CD4-positive, CD25-positive, alpha-beta regulatory T cell (primary cell): ENCODE data around the gene CHRM3. TPM values are rescaled to one million over a fixed set of nuclear protein-coding genes. Genes with fewer than 3 reads are reported as not detected.

Experiments
- ATAC-seq, 2 donors: fragments of 150-1000 bp; cut with Tn5 transposase; one replicate each; pipeline ENCODE4 v1.10.0; 2021; ENCODE audit warnings: low read depth in 2 of 2, moderate number of reproducible peaks in 2 of 2, moderate library complexity in 1 of 2
- DNase-seq, 3 donors: peaks; one replicate each; pipeline versions ENCODE4 v3.0.0 to v3.0.0-alpha.2; 2012 to 2022; ENCODE audit warnings: mixed read lengths in 1 of 3
- H3K27ac ChIP-seq: one replicate; pipeline ENCODE4 v1.7.0; 2013; ENCODE audit warnings: mild to moderate bottlenecking, low read length; ENCODE audit not compliant: insufficient read depth, poor library complexity, severe bottlenecking
- H3K27me3 ChIP-seq: one replicate; pipeline ENCODE4 v1.7.0; 2013; ENCODE audit warnings: low read length; ENCODE audit not compliant: control insufficient read depth, insufficient read depth
- H3K36me3 ChIP-seq: one replicate; pipeline ENCODE4 v1.7.0; 2013; ENCODE audit warnings: mild to moderate bottlenecking, low read length, moderate library complexity; ENCODE audit not compliant: control insufficient read depth, insufficient read depth
- H3K4me1 ChIP-seq: 2 replicates; pipeline ENCODE4 v1.7.0; 2013; ENCODE audit warnings: mild to moderate bottlenecking, low read length; ENCODE audit not compliant: insufficient read depth, control insufficient read depth, poor library complexity, severe bottlenecking
- H3K4me3 ChIP-seq: one replicate; pipeline ENCODE4 v1.7.0; 2013; ENCODE audit warnings: low read depth, mild to moderate bottlenecking, low read length, moderate library complexity
- H3K9me3 ChIP-seq, 2 experiments: 1 replicate in 1 of 2; 2 replicates in 1 of 2; pipeline ENCODE4 v1.7.0; 2013; ENCODE audit warnings: low read length in 2 of 2, mild to moderate bottlenecking in 1 of 2, moderate library complexity in 1 of 2; ENCODE audit not compliant: control insufficient read depth in 2 of 2
- H3K27ac Mint-ChIP-seq, 3 donors: one replicate each; pipeline ENCODE4 v1.8.0; 2020 to 2022; ENCODE audit warnings: mild to moderate bottlenecking in 3 of 3, mixed read lengths in 3 of 3, moderate library complexity in 2 of 3
- H3K27me3 Mint-ChIP-seq: one replicate; pipeline ENCODE4 v1.8.0; 2022; ENCODE audit warnings: mild to moderate bottlenecking, mixed read lengths
- H3K36me3 Mint-ChIP-seq: one replicate; pipeline ENCODE4 v1.8.0; 2020; ENCODE audit warnings: mixed read lengths
- H3K4me1 Mint-ChIP-seq, 4 donors: one replicate each; pipeline ENCODE4 v1.8.0; 2020 to 2022; ENCODE audit warnings: mixed read lengths in 4 of 4, mild to moderate bottlenecking in 1 of 4
- H3K4me3 Mint-ChIP-seq, 4 donors: one replicate each; pipeline ENCODE4 v1.8.0; 2020 to 2022; ENCODE audit warnings: mild to moderate bottlenecking in 4 of 4, mixed read lengths in 4 of 4, moderate library complexity in 3 of 4
- H3K9me3 Mint-ChIP-seq, 7 donors: one replicate each; pipeline ENCODE4 v1.8.0; 2020 to 2022; ENCODE audit warnings: mixed read lengths in 7 of 7, mild to moderate bottlenecking in 3 of 7, moderate library complexity in 2 of 7
- polyA plus RNA-seq, 4 donors: library from polyadenylated mRNA; unstranded; fragments of 300-500 nt; fragmentation: Illumina TruSeq; gene quantifications; one replicate each; pipeline ENCODE4 v1.2.3, GENCODE V29; 2021
- total RNA-seq: library from RNA; stranded (reverse); gene quantifications from one replicate; pipeline ENCODE4 v1.2.3, GENCODE V29; 2022

Gene CHRM3
- total RNA-seq = 1.3 TPM
- 1 to 10 TPM in 1 of 4 donors, under 1 TPM in 3; 0.13 to 1.1 (median 0.33) TPM for polyA plus RNA-seq

DNA sequence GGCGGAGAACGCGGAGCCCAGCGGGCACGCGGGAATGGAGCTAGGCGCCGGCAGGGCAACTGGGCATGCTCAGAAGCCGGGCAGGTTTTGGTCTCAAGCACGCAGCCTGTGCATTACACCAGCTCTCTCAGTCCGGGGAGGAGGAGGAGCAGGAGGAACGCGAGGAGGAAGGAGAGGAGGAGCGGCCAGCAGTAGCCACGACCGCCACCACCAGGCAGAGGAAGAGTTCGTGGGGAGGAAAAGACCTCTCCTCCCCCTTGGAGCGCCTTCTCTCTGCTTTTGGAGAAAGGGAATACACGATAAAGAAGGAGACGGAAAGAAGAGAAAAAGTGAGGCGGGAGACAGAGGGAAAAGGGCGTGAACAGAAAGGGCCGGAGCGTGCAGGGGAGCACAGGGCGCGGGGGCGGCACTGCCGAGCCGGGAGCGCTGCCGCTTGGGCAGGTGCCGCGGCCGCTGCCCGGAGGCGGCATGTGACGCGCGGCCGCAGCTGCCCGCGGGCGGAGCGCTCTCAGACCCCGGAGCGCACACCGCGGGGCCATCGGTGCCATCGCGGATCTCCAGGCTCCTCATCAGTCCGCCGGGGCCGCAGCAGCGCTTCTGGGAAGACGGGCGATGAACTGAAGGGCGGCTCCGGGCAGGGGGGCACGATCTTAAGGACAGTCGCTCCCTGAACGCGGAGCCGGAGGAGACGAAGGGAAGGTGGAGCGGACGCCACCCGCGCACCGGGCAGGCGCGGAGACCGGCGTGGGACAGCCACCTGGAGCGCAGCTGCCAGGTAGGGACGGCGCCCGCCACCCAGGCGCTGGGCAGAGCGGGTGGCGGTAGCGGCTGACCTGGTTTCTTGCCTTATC is at the start of gene CHRM3:
Gene CHRM3 (plus strand): TSS at position 116 of the 851 bp plus-strand sequence. CDS start 520,884 bp downstream, outside the sequence.
- peaks cover 21% of the 10 kb centered on the region for H3K27me3 ChIP-seq
- H3K4me3 Mint-ChIP-seq = peak within 1 kb of the TSS; percentile 14 to 77 (median 72)
- ATAC-seq (peak in 1 of 2 donors; percentile 8), DNase-seq (no peak)
- H3K4me3 ChIP-seq = no peak within 1 kb of the TSS
- H3K4me1 Mint-ChIP-seq = peaks cover 0 to 23% (median 7%) of the 10 kb centered on the region in 4 donors
- peaks cover 53% of the 10 kb centered on the region for H3K27me3 Mint-ChIP-seq
- H3K4me1 ChIP-seq = peaks cover 6% of the 10 kb centered on the region
- H3K36me3 ChIP-seq = no peaks in the 10 kb centered on the region
- H3K36me3 Mint-ChIP-seq = no peaks in the 10 kb centered on the region
- H3K9me3 Mint-ChIP-seq = peaks cover 0 to 2% (median 0%) of the 10 kb centered on the region in 7 donors
- H3K27ac ChIP-seq = no peak within 1 kb of the TSS
- no peaks in the 10 kb centered on the region for H3K9me3 ChIP-seq
- no peak within 1 kb of the TSS for H3K27ac Mint-ChIP-seq

DNA sequence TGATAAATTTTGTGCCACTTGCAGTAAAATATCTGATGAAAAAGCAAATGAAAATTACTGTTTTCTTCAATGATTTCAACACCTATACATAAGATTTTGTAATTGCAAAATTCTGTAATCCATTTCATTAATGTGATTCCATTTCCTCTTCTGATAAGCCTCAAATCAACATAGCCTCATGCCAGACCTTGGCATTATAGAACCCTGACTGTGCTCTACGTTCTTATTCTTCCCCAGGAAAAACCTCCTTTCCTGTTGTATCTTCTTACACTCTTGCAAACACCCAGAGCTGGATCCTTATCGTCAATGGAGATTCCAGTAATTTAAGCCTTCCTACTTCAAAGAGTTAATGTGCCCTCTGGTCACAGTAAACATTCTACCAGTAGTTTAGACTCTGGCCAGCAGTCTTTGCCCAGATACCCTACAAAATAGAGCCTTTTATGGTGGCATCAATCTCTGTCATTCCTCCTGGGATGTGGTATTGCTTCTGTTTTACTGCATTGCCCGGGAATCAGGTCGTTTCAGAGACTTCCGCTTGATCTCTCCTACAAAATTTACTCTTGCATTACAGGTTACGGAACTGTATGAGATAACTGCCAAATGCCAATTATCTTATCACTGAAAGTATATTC is 48.5 kb upstream of the CHRM3 start:
- H3K36me3 Mint-ChIP-seq = no peaks in the 10 kb centered on the region
- Histone ChIP-seq H3K27me3 (no peaks in the 10 kb centered on the region), H3K4me1 (no peaks in the 10 kb centered on the region), H3K36me3 (no peaks in the 10 kb centered on the region), H3K9me3 (no peaks in the 10 kb centered on the region), H3K4me3 (no peak overlapping the region), H3K27ac (no peak overlapping the region)
- ATAC-seq (no peak), DNase-seq (no peak)
- H3K4me1 Mint-ChIP-seq = no peaks in the 10 kb centered on the region
- no peak overlapping the region for H3K4me3 Mint-ChIP-seq
- H3K9me3 Mint-ChIP-seq = peaks cover 0 to 5% (median 0%) of the 10 kb centered on the region in 7 donors
- H3K27me3 Mint-ChIP-seq = no peaks in the 10 kb centered on the region
- no peak overlapping the region for H3K27ac Mint-ChIP-seq

GRCh38 chr1:239347776-239348175 is 38.6 kb upstream of the CHRM3 start:
- no peaks in the 10 kb centered on the region for H3K9me3 ChIP-seq
- H3K4me3 ChIP-seq = no peak overlapping the region
- H3K4me1 ChIP-seq = no peaks in the 10 kb centered on the region
- DNase-seq = no peak
- no peak for ATAC-seq
- H3K27ac ChIP-seq = no peak overlapping the region
- peaks cover 5% of the 10 kb centered on the region for H3K27me3 Mint-ChIP-seq
- H3K27me3 ChIP-seq = no peaks in the 10 kb centered on the region
- no peaks in the 10 kb centered on the region for H3K36me3 ChIP-seq
- H3K27ac Mint-ChIP-seq = no peak overlapping the region
- no peaks in the 10 kb centered on the region for H3K9me3 Mint-ChIP-seq
- H3K4me1 Mint-ChIP-seq = no peaks in the 10 kb centered on the region
- no peaks in the 10 kb centered on the region for H3K36me3 Mint-ChIP-seq
- H3K4me3 Mint-ChIP-seq = no peak overlapping the region

- no peak overlapping the region for H3K4me3 Mint-ChIP-seq
- no peak overlapping the region for H3K4me3 ChIP-seq
- ATAC-seq = no peak
These were observed 37.6 kb upstream of the CHRM3 start for GRCh38 chr1:239348635-239349353.

GRCh38 chr1:239349699-239350098 is 36.7 kb upstream of the CHRM3 start:
- no peaks in the 10 kb centered on the region for H3K36me3 ChIP-seq
- H3K27me3 Mint-ChIP-seq = no peaks in the 10 kb centered on the region
- H3K27ac Mint-ChIP-seq = no peak overlapping the region
- H3K9me3 ChIP-seq = no peaks in the 10 kb centered on the region
- H3K27me3 ChIP-seq = no peaks in the 10 kb centered on the region
- H3K4me3 Mint-ChIP-seq = no peak overlapping the region
- ATAC-seq (no peak), DNase-seq (no peak)
- peaks cover 0 to 2% (median 0%) of the 10 kb centered on the region in 7 donors for H3K9me3 Mint-ChIP-seq
- no peak overlapping the region for H3K27ac ChIP-seq
- H3K4me1 Mint-ChIP-seq = no peaks in the 10 kb centered on the region
- no peaks in the 10 kb centered on the region for H3K36me3 Mint-ChIP-seq
- no peaks in the 10 kb centered on the region for H3K4me1 ChIP-seq
- no peak overlapping the region for H3K4me3 ChIP-seq

More at GRCh38 chr1:239348635-239349353, 37.6 kb upstream of the CHRM3 start:
- H3K27me3 ChIP-seq = no peaks in the 10 kb centered on the region
- no peak overlapping the region for H3K27ac ChIP-seq
- H3K36me3 ChIP-seq = no peaks in the 10 kb centered on the region
- no peak for DNase-seq
- H3K9me3 Mint-ChIP-seq = no peaks in the 10 kb centered on the region
- H3K4me1 Mint-ChIP-seq = no peaks in the 10 kb centered on the region
- no peaks in the 10 kb centered on the region for H3K36me3 Mint-ChIP-seq
- H3K9me3 ChIP-seq = no peaks in the 10 kb centered on the region
- no peak overlapping the region for H3K27ac Mint-ChIP-seq
- H3K27me3 Mint-ChIP-seq = peaks cover 2% of the 10 kb centered on the region
- H3K4me1 ChIP-seq = no peaks in the 10 kb centered on the region

DNA sequence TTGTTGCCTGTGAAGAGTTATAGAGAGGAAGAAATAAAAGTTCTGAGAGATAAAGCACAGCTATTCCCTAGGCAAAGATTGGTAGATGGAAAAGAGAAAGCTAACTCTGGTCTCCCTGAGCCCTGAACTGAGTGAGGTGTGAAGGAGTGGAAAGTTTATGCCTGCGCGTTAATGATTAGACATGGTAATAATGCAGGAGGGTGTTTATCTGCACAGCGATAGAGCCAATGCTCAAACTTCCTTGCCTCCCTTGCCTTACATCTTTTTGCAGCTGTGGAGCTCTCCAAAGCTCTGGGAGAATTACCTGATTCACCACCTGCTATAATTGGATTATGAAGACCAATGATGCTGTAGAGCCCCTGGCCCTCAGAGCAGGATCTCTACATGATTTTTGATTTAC is 32.8 kb upstream of the CHRM3 start:
- Histone ChIP-seq H3K9me3 (no peaks in the 10 kb centered on the region), H3K36me3 (no peaks in the 10 kb centered on the region), H3K4me1 (no peaks in the 10 kb centered on the region), H3K27ac (no peak overlapping the region), H3K27me3 (no peaks in the 10 kb centered on the region), H3K4me3 (no peak overlapping the region)
- ATAC-seq (no peak), DNase-seq (no peak)
- Mint-ChIP-seq H3K36me3 (no peaks in the 10 kb centered on the region), H3K4me3 (no peak overlapping the region), H3K27me3 (no peaks in the 10 kb centered on the region), H3K9me3 (peaks cover 0 to 2% (median 0%) of the 10 kb centered on the region in 7 donors), H3K4me1 (no peaks in the 10 kb centered on the region), H3K27ac (no peak overlapping the region)

DNA sequence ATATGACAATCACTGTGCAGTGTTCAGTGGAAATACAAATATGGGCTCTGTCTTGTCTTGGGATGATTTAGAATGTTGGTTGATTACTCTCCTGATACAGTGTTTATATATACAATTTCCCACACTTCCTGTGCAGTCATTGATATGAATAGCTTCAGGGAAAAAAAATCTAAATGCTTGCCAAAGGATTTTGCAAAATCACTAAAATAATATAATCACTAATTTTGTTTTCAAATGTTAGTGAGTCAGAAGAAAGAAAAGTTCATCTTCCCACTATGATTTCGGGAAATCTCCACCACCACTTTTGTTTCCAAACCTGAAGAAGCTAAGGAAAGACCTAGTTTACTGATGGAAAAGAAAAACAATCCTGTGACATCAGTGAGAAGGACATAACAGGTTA is 32.1 kb upstream of the CHRM3 start:
- Mint-ChIP-seq H3K27ac (no peak overlapping the region), H3K36me3 (no peaks in the 10 kb centered on the region), H3K4me3 (no peak overlapping the region), H3K4me1 (no peaks in the 10 kb centered on the region), H3K27me3 (no peaks in the 10 kb centered on the region), H3K9me3 (peaks cover 0 to 2% (median 0%) of the 10 kb centered on the region in 7 donors)
- Histone ChIP-seq H3K27me3 (no peaks in the 10 kb centered on the region), H3K4me1 (no peaks in the 10 kb centered on the region), H3K9me3 (no peaks in the 10 kb centered on the region), H3K4me3 (no peak overlapping the region), H3K36me3 (no peaks in the 10 kb centered on the region), H3K27ac (no peak overlapping the region)
- no peak for ATAC-seq
- DNase-seq = no peak
